GM12878 (cell line): ENCODE results near the gene NUDT14. TPM values are rescaled to one million over a fixed set of nuclear protein-coding genes. Genes with fewer than 3 reads are reported as not detected.
A peak's percentile ranks its signal among the peaks of the same experiment; 100 is the strongest.

ENCODE experiments used
- ATAC-seq: fragments of 200-7000 bp; cut with Tn5 transposase; 3 replicates; pipeline ENCODE4 v1.9.1; 2020; ENCODE audit warnings: mild to moderate bottlenecking, moderate library complexity
- BruUV-seq: library from RNA; stranded (reverse); fragments of 400-500 nt; replicated peaks from 2 replicates; lab custom pipeline; 2021; lab: Mats Ljungman, UMichigan
- CTCF ChIA-PET: fragments of 300-600 bp; sonication (Branson Sonifier 250); formaldehyde crosslinking; extraction: SDS; loops from one replicate; lab custom pipeline; 2021; ENCODE audit warnings: inconsistent platforms; lab: Yijun Ruan, JAX
- POLR2A ChIA-PET: fragments of 350-600 bp; formaldehyde crosslinking; extraction: SDS; loops from one replicate; lab custom pipeline; 2021; ENCODE audit warnings: inconsistent platforms; lab: Charles Lee
- RAD21 ChIA-PET: fragments of 300-600 bp; sonication (Branson Sonifier 250); formaldehyde crosslinking; loops from one replicate; lab custom pipeline; 2023; ENCODE audit warnings: antibody characterized with exemption; ENCODE audit not compliant: unreplicated experiment; lab: Charles Lee
- SMC1A ChIA-PET: fragments of 300-600 bp; sonication (Branson Sonifier 250); formaldehyde crosslinking; loops from one replicate; lab custom pipeline; 2023; ENCODE audit not compliant: unreplicated experiment, uncharacterized antibody; lab: Charles Lee
- DNase-seq: peaks from one replicate; pipeline ENCODE4 v3.0.0-alpha.2; 2011; ENCODE audit warnings: low read depth, low spot score
- FAIRE-seq: peaks from 3 replicates; lab custom pipeline; 2011; peaks lifted over from hg19 to GRCh38; lab: Jason Lieb, UNC
- H2AFZ ChIP-seq: 2 replicates; pipeline ENCODE4 v1.6.0; 2011; ENCODE audit warnings: low read depth, low read length, control low read depth; ENCODE audit not compliant: control insufficient read depth
- H3K27ac ChIP-seq: 2 replicates; pipeline ENCODE4 v1.5.1; 2011; ENCODE audit warnings: control low read depth; ENCODE audit not compliant: control insufficient read depth, insufficient read depth
- H3K27me3 ChIP-seq, 2 experiments: replicated peaks in 1 of 2; 2 replicates each; pipeline versions ENCODE4 v1.6.0 to v1.6.1; 2011; ENCODE audit warnings: low read length in 1 of 2; ENCODE audit not compliant: control insufficient read depth in 2 of 2, insufficient read depth in 2 of 2
- H3K36me3 ChIP-seq, 2 experiments: 2 replicates each; pipeline ENCODE4 v1.5.1; 2011; ENCODE audit warnings: low read length in 1 of 2; ENCODE audit not compliant: control insufficient read depth in 2 of 2, insufficient read depth in 2 of 2
- H3K4me1 ChIP-seq: 2 replicates; pipeline ENCODE4 v1.6.1; 2011; ENCODE audit warnings: mild to moderate bottlenecking, low read length, moderate library complexity, mixed read lengths; ENCODE audit not compliant: control insufficient read depth, insufficient read depth
- H3K4me2 ChIP-seq: 2 replicates; pipeline ENCODE4 v1.6.0; 2011; ENCODE audit warnings: control low read depth; ENCODE audit not compliant: control insufficient read depth, insufficient read depth
- H3K4me3 ChIP-seq: fragments of 200-600 bp; sonication (generic); 2 replicates; pipeline ENCODE4 v1.5.1; 2016
- H3K79me2 ChIP-seq: 2 replicates; pipeline ENCODE4 v1.6.0; 2011; ENCODE audit warnings: low read length; ENCODE audit not compliant: control insufficient read depth, insufficient read depth
- H3K9ac ChIP-seq: 2 replicates; pipeline ENCODE4 v1.8.0; 2011; ENCODE audit warnings: low read length, control low read depth, mixed read lengths; ENCODE audit not compliant: control insufficient read depth, insufficient read depth
- H3K9me3 ChIP-seq: replicated peaks from 3 replicates; pipeline ENCODE4 v1.5.1; 2011; ENCODE audit warnings: mild to moderate bottlenecking, low read length; ENCODE audit not compliant: control insufficient read depth, insufficient read depth
- H4K20me1 ChIP-seq: 2 replicates; pipeline ENCODE4 v1.6.0; 2011; ENCODE audit not compliant: control insufficient read depth, insufficient read depth
- CTCF ChIP-seq, 3 experiments: IDR thresholded peaks in 2 of 3; conservative IDR thresholded peaks in 1 of 3; 2 replicates each; pipeline ENCODE4 v1.5.1; 2011; ENCODE audit warnings: low read depth in 3 of 3, low read length in 3 of 3, mild to moderate bottlenecking in 3 of 3, control low read depth in 2 of 3, moderate library complexity in 2 of 3, inconsistent platforms in 1 of 3, mixed read lengths in 1 of 3; ENCODE audit not compliant: control insufficient read depth in 2 of 3, insufficient read depth in 1 of 3; ENCODE audit errors: extremely low read depth in 1 of 3
- HCFC1 ChIP-seq: fragments of 150-350 bp; IDR thresholded peaks from 2 replicates; pipeline ENCODE4 v1.6.1; 2014; ENCODE audit warnings: low read length
- RAD21 ChIP-seq: IDR thresholded peaks from 2 replicates; pipeline ENCODE4 v1.6.1; 2011; ENCODE audit warnings: mild to moderate bottlenecking, low read depth, low read length, moderate library complexity; ENCODE audit not compliant: insufficient read depth
- ZNF384 ChIP-seq: IDR thresholded peaks from 2 replicates; pipeline ENCODE4 v1.6.1; 2012; ENCODE audit warnings: low read depth, mild to moderate bottlenecking, low read length, improper control_type of control experiment, borderline replicate concordance
- WGBS: methylation state at CpG from one replicate; pipeline ENCODE4 v1.1.6; 2016; ENCODE audit warnings: low lambda C conversion rate; ENCODE audit not compliant: insufficient replicate concordance, insufficient coverage; ENCODE audit errors: missing lambda C conversion rate; 5-methylcytosine and 5-hydroxymethylcytosine counted together
- in situ Hi-C: fragments of 300-500 bp; cut with MboI; formaldehyde crosslinking; loops from 9 replicates; pipeline ENCODE4 v1.14.3; 2018; ENCODE audit warnings: mixed read lengths
- intact Hi-C: fragments of 100-400 bp; cut with micrococcal nuclease; formaldehyde crosslinking; loops from one replicate; pipeline ENCODE4 v1.14.2; 2022; ENCODE audit not compliant: unreplicated experiment
- polyA plus RNA-seq, 11 experiments: library from polyadenylated mRNA; depleted of rRNA in 4 of 11; unstranded in 6 of 11; stranded (reverse) in 5 of 11; fragments of >200 nt; fragmentation: Nextera tagmentation in 4 of 11; fragmentation: Illumina TruSeq in 1 of 11; extraction: Ambion mirVana in 4 of 11; extraction: Trizol in 1 of 11; gene quantifications; 1 replicate in 1 of 11; 2 replicates in 10 of 11; pipeline versions ENCODE4 v1.2.1 to v1.2.3, GENCODE V29; 2011 to 2016; ENCODE audit warnings: inconsistent platforms in 2 of 11, missing spikeins in 2 of 11, low read depth in 1 of 11
- total RNA-seq, 4 experiments: library from RNA; depleted of rRNA in 3 of 4; stranded (reverse); fragments of >200 nt in 3 of 4; fragmentation: Illumina TruSeq in 1 of 4; extraction: Trizol in 1 of 4; gene quantifications; 2 replicates each; pipeline versions ENCODE4 v1.2.1 to v1.2.3, GENCODE V29; 2013 to 2021

NUDT14 gene
- total and polyA plus RNA-seq, 10 of the 15 experiments (the other 5 are each of a cell fraction or from before 2014, with no cell fraction given): 0.62 to 6.8 (median 4.3) TPM; not detected in 1

- no peak for TF ChIP-seq ZNF384
These were observed 19.5 kb upstream of the NUDT14 start (continued) for GRCh38 chr14:105200641-105201040.

- TF ChIP-seq HCFC1: no peak
- TF ChIP-seq RAD21: peak; percentile 31; the same call in 1 of the 2 replicates
- peak in 2 of 3 experiments; percentile 1 to 12; a peak in 1 of 6 replicates for TF ChIP-seq CTCF (IDR thresholded peaks at IDR 0.05 in 2 of 3, conservative IDR thresholded peaks at IDR 0.05 in 1 of 3; ENCODE audit: control insufficient read depth in 2 of 3, extremely low read depth in 1 of 3, insufficient read depth in 1 of 3, low read depth in 3 of 3, low read length in 3 of 3)
- Histone ChIP-seq H3K27ac (no peak overlapping the region), H3K9me3 (no peaks in the 10 kb centered on the region), H4K20me1 (no peaks in the 10 kb centered on the region), H3K36me3 (no peaks in the 10 kb centered on the region), H3K4me3 (no peak overlapping the region), H2AFZ (no peak overlapping the region), H3K4me2 (no peak overlapping the region), H3K27me3 (peaks cover 5 to 10% of the 10 kb centered on the region in 2 experiments; a peak in 3 of 4 replicates), H3K9ac (no peak overlapping the region), H3K79me2 (no peaks in the 10 kb centered on the region), H3K4me1 (peaks cover 7% of the 10 kb centered on the region)
- RAD21 ChIA-PET: interaction anchor here (0.8 kb wide), 1 partner anchor 152 kb away, joined by 3 read pairs; no protein-coding TSS in a partner anchor
- CTCF ChIA-PET: interaction anchor here (1.9 kb wide), 1 partner anchor 110 kb away, joined by 6 read pairs; no protein-coding TSS in a partner anchor
- in situ Hi-C loops: loop anchor here (5.0 kb wide), 1 partner anchor 152 kb away; no protein-coding TSS in a partner anchor
- FAIRE-seq (no peak), ATAC-seq (no peak), DNase-seq (no peak)
- intact Hi-C loops: loop anchor here (5.0 kb wide), 2 partner anchors 108 to 327 kb away; partner anchors contain the start of gene TMEM121
- SMC1A ChIA-PET: no interaction called here
- POLR2A ChIA-PET: no interaction called here
- no TSS peak for BruUV-seq
- 67% methylated on average over 10 of the region's 10 CpGs for WGBS
These were observed 19.0 kb upstream of the NUDT14 start for GRCh38 chr14:105200074-105200473.
